ENCODE results near the gene TRPM2.

TRPM2 gene

DNA sequence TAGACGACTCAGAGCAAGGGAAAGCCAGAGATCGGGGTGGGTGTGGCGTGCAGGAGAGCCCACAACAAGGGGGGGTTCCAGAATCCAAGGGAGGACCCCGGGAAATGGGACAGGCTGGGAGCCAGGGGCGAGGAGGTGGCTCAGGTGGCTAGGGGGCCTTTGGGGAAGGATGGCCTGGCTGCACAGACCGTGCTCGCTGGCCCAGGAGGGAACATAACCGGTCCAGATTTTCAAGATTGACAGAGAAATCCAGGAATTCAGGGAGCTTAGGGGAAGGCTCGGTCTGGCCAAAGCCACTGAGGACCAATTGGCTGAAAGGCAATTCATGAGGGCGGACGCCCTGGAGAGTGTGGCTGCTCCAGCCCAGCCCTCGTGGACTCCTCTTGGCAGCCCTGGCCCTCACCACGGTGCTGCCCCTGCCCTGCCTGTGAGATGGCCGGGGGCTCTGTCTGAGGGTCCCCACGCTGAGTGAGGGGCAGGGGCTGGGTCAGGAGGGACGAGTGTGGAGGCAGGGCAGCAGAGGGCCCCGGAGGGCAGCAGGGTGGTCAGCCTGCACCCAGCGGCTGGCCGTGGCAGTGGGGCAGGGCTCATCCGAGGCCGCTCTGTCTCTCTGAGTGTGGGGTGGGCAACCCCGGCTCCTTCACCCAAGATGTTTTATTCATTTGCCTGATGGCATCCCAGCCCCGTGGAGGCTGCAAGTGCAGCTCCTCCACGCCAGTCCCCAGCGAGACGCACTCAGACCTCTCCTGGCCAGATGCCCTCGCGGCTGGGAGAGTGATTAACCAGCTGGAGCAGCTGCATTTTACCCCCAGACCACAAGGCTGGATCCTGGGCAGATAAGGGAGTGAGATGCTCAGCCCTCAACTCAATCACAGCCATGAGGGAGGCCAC lies 96.3 kb downstream of the TRPM2 start:
- Histone ChIP-seq H3K9ac (ENCODE audit: low read length) (no peak overlapping the region), H3K27ac (ENCODE audit: low read depth, low read length) (no peak overlapping the region), H3K4me3 (ENCODE audit: low read depth, low read length) (no peak overlapping the region)

DNA sequence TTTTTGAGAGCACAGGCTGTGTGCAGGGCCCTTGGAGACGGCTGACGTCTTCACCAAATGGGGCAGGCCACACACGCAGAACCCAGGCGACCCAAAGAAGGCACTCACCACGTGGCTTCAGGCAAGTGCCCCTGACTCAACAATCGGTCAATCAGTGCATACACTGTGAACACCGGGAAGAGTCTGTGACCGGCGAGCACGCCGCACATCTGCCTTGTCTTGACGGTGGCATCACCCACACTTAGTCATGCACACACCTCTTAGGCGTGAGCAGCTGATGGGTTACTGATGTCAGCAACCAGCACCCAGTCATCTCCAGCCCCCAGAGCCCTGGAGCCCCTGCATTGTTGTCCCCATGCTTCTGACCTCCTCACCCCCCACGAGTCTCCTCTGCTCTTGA lies 97.0 kb downstream of the TRPM2 start:
- Histone ChIP-seq H3K27me3 (ENCODE audit: control insufficient read depth, insufficient read depth, low read length) (0 out of 2 replicates have a peak, but pooled peaks cover 8% of the 10 kb centered on the region), H3K36me3 (ENCODE audit: control insufficient read depth, insufficient read depth, low read length) (no peaks in the 10 kb centered on the region), H3K4me3 (ENCODE audit: low read depth, low read length) (no peak overlapping the region), H3K4me1 (ENCODE audit: control insufficient read depth, insufficient read depth, low read length) (peaks cover 4% of the 10 kb centered on the region; the same call in 1 of the 2 replicates), H3K27ac (ENCODE audit: low read depth, low read length) (no peak overlapping the region), H3K9me3 (ENCODE audit: control insufficient read depth, insufficient read depth, low read depth, low read length) (no peaks in the 10 kb centered on the region), H3K9ac (ENCODE audit: low read length) (no peak overlapping the region)

More for the DNA sequence above, 96.3 kb downstream of the TRPM2 start:
- Histone ChIP-seq H3K27me3 (ENCODE audit: control insufficient read depth, insufficient read depth, low read length) (0 out of 2 replicates have a peak, but pooled peaks cover 8% of the 10 kb centered on the region), H3K4me1 (ENCODE audit: control insufficient read depth, insufficient read depth, low read length) (peaks cover 4% of the 10 kb centered on the region; the same call in 1 of the 2 replicates), H3K9me3 (ENCODE audit: control insufficient read depth, insufficient read depth, low read depth, low read length) (no peaks in the 10 kb centered on the region), H3K36me3 (ENCODE audit: control insufficient read depth, insufficient read depth, low read length) (no peaks in the 10 kb centered on the region)

DNA sequence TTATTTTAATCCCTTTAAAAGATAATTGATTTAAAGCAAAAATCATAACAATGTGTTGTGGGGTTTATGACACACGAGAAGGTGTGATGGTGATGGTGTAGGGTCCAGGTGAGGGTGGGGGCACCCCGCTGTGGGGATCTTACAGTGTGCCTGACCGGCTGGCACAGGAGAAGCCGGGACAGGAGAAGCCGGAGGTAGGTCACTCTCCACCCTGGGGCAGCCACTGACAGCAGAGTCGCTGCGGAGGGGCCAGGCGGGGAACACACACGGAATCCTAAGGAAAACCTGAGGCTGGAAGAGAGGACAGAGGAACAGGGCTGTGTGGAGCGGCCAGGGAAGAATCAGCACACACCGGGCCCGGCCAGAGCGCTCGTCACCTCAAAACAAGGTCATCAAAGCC lies 97.6 kb downstream of the TRPM2 start:
- peaks cover 4% of the 10 kb centered on the region; the same call in 1 of the 2 replicates for H3K4me1 ChIP-seq (ENCODE audit: control insufficient read depth, insufficient read depth, low read length)
- no peak overlapping the region for H3K27ac ChIP-seq (ENCODE audit: low read depth, low read length)
- H3K27me3 ChIP-seq (ENCODE audit: control insufficient read depth, insufficient read depth, low read length), result 0 out of 2 replicates have a peak, but pooled peaks cover 8% of the 10 kb centered on the region
- no peaks in the 10 kb centered on the region for H3K9me3 ChIP-seq (ENCODE audit: control insufficient read depth, insufficient read depth, low read depth, low read length)
- H3K9ac ChIP-seq (ENCODE audit: low read length), result no peak overlapping the region
- no peak overlapping the region for H3K4me3 ChIP-seq (ENCODE audit: low read depth, low read length)
- H3K36me3 ChIP-seq (ENCODE audit: control insufficient read depth, insufficient read depth, low read length), result no peaks in the 10 kb centered on the region

DNA sequence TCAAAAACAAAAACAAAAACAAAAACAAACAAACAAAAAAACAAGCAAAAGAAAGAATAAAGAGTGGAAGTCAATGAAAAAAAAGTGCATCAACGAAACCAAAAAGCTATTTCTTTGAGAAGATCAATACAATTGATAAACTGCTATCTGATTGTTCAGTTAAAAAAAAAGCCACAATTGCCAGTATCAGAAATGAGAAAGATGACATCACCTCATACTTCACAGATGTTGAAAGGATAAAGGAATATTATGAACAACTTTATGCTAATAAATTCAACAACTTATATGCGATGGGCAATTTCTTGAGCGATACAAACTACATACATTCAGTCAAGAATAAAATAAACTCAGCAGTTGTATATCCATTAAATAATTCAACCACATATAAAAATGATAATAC lies 99.7 kb downstream of the TRPM2 start:
- no peak overlapping the region for H3K9ac ChIP-seq (ENCODE audit: low read length)
- H3K9me3 ChIP-seq (ENCODE audit: control insufficient read depth, insufficient read depth, low read depth, low read length), result no peaks in the 10 kb centered on the region
- H3K4me3 ChIP-seq (ENCODE audit: low read depth, low read length), result no peak overlapping the region
- peaks cover 4% of the 10 kb centered on the region; the same call in 1 of the 2 replicates for H3K4me1 ChIP-seq (ENCODE audit: control insufficient read depth, insufficient read depth, low read length)
- H3K27me3 ChIP-seq (ENCODE audit: control insufficient read depth, insufficient read depth, low read length), result 0 out of 2 replicates have a peak, but pooled peaks cover 8% of the 10 kb centered on the region
- H3K36me3 ChIP-seq (ENCODE audit: control insufficient read depth, insufficient read depth, low read length), result peaks cover 9% of the 10 kb centered on the region; the same call in 1 of the 2 replicates
- H3K27ac ChIP-seq (ENCODE audit: low read depth, low read length), result no peak overlapping the region

DNA sequence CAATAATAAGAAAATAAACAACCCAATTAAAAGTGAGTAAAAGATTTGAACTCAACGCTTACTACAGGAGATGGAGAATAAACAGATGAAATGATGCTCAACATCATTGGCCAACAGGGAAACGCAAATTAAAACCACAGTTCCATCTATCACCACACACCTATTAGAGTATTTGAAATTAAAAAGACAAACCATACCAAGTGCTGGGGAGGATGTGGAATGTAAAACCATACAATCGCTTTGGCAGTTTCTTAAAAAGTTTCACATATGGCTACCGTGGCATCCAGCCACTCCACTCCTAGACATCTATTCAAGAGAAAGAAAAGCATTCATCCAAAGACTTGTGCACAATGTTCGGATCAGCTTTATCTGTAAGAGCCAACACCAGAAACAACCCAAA lies 100.6 kb downstream of the TRPM2 start:
- H3K4me1 ChIP-seq (ENCODE audit: control insufficient read depth, insufficient read depth, low read length), result peaks cover 4% of the 10 kb centered on the region; the same call in 1 of the 2 replicates
- 0 out of 2 replicates have a peak, but pooled peaks cover 8% of the 10 kb centered on the region for H3K27me3 ChIP-seq (ENCODE audit: control insufficient read depth, insufficient read depth, low read length)
- peaks cover 9% of the 10 kb centered on the region; the same call in 1 of the 2 replicates for H3K36me3 ChIP-seq (ENCODE audit: control insufficient read depth, insufficient read depth, low read length)
- H3K27ac ChIP-seq (ENCODE audit: low read depth, low read length), result no peak overlapping the region
- H3K9ac ChIP-seq (ENCODE audit: low read length), result no peak overlapping the region
- H3K9me3 ChIP-seq (ENCODE audit: control insufficient read depth, insufficient read depth, low read depth, low read length), result no peaks in the 10 kb centered on the region
- no peak overlapping the region for H3K4me3 ChIP-seq (ENCODE audit: low read depth, low read length)

DNA sequence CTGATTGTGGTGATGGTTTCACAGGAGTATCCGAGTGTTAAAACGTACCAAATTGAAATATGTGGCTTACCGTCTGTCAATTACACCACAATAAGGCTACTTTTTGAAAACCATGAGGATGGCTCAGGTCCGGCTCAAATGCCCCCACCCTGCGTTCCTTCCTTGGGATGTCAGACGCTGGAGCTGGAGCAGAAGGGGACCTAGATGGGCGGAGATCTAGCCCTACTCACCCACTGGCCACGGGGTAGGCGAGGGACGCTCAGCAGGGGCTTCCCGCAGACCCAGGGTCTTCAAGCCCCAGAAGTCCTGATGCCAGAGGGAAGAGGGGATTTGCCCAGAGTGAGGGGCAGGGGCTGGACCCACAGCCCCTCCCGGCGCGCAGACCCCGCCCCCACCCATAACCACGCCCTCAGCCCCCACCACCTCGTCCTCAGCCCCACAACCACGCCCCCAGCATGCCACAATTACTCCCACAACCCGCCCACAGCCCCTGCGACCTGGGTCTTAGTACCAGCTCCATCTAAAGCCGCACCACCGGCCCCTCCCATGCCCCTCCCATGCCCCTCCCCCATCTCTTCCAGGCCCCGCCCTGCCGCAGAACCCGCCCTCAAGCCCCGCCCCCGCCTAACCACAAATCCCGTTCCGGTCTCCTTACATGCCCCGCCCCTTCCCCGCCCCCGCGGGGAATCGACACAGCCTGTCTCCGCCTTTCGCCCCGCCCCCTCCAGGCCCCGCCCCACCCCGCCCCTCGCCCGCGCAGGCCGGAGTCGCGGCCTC lies 101.5 kb downstream of the TRPM2 start, which contains the start of gene LRRC3:
TSS of gene LRRC3 (plus strand) at position 764 of the 777 bp plus-strand sequence. CDS start 1,135 bp downstream, outside the sequence.
- H3K9ac ChIP-seq (ENCODE audit: low read length), result no peak within 1 kb of the TSS
- 0 out of 2 replicates have a peak, but pooled peaks cover 8% of the 10 kb centered on the region for H3K27me3 ChIP-seq (ENCODE audit: control insufficient read depth, insufficient read depth, low read length)
- no peak within 1 kb of the TSS for H3K27ac ChIP-seq (ENCODE audit: low read depth, low read length)
- no peaks in the 10 kb centered on the region for H3K9me3 ChIP-seq (ENCODE audit: control insufficient read depth, insufficient read depth, low read depth, low read length)
- H3K4me3 ChIP-seq (ENCODE audit: low read depth, low read length), result peak within 1 kb of the TSS; percentile 73
- H3K36me3 ChIP-seq (ENCODE audit: control insufficient read depth, insufficient read depth, low read length), result peaks cover 9% of the 10 kb centered on the region; the same call in 1 of the 2 replicates
- peaks cover 4% of the 10 kb centered on the region; the same call in 1 of the 2 replicates for H3K4me1 ChIP-seq (ENCODE audit: control insufficient read depth, insufficient read depth, low read length)

DNA sequence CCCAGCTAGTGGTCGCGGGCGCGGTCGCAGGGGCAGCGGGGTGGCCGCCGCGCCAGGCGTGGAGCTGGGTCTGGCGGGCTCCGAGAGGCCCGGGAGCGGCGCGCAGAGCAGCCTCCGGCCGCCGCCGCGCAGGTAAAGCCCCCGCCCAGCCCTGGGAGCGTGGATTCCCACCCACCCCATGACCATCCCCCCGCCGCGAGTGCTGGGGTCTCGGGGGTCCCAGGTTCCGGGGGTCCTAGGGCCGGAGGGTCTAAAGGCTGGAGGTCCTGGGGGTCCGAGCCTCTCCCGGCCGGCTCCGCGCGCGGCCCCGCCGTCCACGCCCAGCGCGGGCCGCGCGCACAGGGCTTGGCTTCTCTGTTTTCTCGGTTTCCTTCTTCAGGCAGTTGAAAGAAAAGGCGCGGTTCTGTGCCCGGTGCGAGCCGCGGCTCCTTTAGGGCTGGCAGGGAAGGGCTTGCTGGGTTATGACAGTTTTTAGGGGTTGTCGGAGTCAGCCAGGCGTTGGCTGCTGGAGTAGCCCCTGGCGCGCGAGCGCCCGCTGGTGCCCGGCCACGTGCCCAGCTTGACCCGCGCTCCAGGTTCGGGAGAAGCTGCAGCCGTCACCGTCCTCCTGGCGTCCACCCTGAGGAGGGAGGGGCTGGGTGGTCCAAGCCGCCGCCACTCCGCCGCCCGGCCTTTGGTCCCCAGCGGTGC lies 102.2 kb downstream of the TRPM2 start:
- Histone ChIP-seq H3K9ac (ENCODE audit: low read length) (no peak overlapping the region), H3K27me3 (ENCODE audit: control insufficient read depth, insufficient read depth, low read length) (0 out of 2 replicates have a peak, but pooled peaks cover 8% of the 10 kb centered on the region), H3K4me3 (ENCODE audit: low read depth, low read length) (peak overlapping the region; percentile 70), H3K9me3 (ENCODE audit: control insufficient read depth, insufficient read depth, low read depth, low read length) (no peaks in the 10 kb centered on the region), H3K27ac (ENCODE audit: low read depth, low read length) (no peak overlapping the region), H3K4me1 (ENCODE audit: control insufficient read depth, insufficient read depth, low read length) (peaks cover 4% of the 10 kb centered on the region; the same call in 1 of the 2 replicates), H3K36me3 (ENCODE audit: control insufficient read depth, insufficient read depth, low read length) (peaks cover 9% of the 10 kb centered on the region; the same call in 1 of the 2 replicates)

DNA sequence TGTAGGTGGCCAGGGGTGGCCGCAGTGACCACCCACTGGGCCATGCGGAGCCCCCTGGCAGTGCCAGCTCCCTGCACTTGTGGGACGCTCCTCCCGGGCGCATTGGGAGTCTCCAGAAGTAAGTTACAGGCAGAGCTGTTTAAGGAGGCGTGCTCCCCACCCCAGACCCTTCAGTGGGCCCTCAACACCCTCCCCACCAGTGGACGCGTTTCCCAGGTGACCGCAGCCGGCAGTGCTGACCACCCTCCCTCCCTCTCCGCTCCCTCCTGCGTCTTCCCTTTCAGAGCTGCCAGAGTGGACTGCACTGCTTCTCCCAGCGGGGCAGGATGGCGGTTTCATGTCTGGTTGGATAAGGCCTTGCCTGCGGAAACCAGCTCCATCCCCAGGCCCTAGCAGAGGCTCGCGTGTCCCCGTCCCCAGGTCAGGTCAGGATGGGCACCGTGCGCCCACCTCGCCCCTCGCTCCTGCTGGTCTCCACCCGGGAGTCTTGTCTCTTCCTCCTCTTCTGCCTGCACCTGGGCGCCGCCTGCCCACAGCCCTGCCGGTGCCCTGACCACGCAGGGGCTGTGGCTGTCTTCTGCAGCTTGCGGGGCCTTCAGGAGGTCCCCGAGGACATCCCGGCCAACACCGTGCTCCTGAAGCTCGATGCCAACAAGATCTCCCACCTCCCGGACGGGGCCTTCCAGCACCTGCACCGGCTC lies 102.9 kb downstream of the TRPM2 start:
- H3K4me3 ChIP-seq (ENCODE audit: low read depth, low read length), result peak overlapping the region; percentile 70
- H3K4me1 ChIP-seq (ENCODE audit: control insufficient read depth, insufficient read depth, low read length), result peaks cover 4% of the 10 kb centered on the region; the same call in 1 of the 2 replicates
- no peaks in the 10 kb centered on the region for H3K9me3 ChIP-seq (ENCODE audit: control insufficient read depth, insufficient read depth, low read depth, low read length)
- H3K27ac ChIP-seq (ENCODE audit: low read depth, low read length), result no peak overlapping the region
- 0 out of 2 replicates have a peak, but pooled peaks cover 8% of the 10 kb centered on the region for H3K27me3 ChIP-seq (ENCODE audit: control insufficient read depth, insufficient read depth, low read length)
- H3K9ac ChIP-seq (ENCODE audit: low read length), result no peak overlapping the region
- peaks cover 9% of the 10 kb centered on the region; the same call in 1 of the 2 replicates for H3K36me3 ChIP-seq (ENCODE audit: control insufficient read depth, insufficient read depth, low read length)

DNA sequence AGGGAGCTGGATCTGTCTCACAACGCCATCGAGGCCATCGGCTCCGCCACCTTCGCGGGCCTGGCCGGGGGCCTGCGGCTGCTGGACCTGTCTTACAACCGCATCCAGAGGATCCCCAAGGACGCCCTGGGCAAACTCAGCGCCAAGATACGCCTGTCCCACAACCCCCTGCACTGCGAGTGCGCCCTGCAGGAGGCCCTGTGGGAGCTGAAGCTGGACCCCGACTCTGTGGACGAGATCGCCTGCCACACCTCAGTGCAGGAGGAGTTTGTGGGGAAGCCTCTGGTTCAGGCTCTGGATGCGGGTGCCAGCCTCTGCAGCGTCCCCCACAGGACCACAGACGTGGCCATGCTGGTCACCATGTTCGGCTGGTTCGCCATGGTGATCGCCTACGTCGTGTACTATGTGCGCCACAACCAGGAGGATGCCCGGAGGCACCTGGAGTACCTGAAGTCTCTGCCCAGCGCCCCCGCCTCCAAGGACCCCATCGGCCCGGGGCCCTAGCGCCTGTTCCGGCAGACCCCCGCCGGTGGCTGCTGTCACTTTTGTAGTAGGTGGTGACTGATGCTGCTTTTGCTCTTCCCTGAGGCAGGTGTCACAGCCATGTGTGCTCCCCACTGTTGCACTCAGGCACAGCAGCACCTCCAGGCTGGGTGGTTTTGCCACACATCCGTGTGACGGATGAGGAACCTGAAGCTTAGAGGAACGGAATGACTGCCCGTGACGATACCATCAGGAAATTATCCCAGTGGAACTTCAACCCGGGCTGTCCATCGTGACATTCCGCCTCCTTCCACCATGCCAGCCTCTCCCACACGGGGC lies 103.7 kb downstream of the TRPM2 start:
- Histone ChIP-seq H3K27me3 (ENCODE audit: control insufficient read depth, insufficient read depth, low read length) (0 out of 2 replicates have a peak, but pooled peaks cover 8% of the 10 kb centered on the region), H3K27ac (ENCODE audit: low read depth, low read length) (no peak overlapping the region), H3K4me1 (ENCODE audit: control insufficient read depth, insufficient read depth, low read length) (peaks cover 4% of the 10 kb centered on the region; the same call in 1 of the 2 replicates), H3K4me3 (ENCODE audit: low read depth, low read length) (no peak overlapping the region), H3K9ac (ENCODE audit: low read length) (no peak overlapping the region), H3K9me3 (ENCODE audit: control insufficient read depth, insufficient read depth, low read depth, low read length) (no peaks in the 10 kb centered on the region), H3K36me3 (ENCODE audit: control insufficient read depth, insufficient read depth, low read length) (peaks cover 9% of the 10 kb centered on the region; the same call in 1 of the 2 replicates)

Measured in HUES6 (cell line).